Sigmoid colon (tissue), 4 donors: Measurements from ENCODE around the gene SLC25A44.

Experiments used
- POLR2A ChIP-seq, 2 donors: fragments of 450-650 bp; IDR thresholded peaks; one replicate each; pipeline ENCODE4 v1.6.1; 2016; ENCODE audit warnings: antibody characterized with exemption in 2 of 2, mild to moderate bottlenecking in 2 of 2, moderate library complexity in 2 of 2
- POLR2AphosphoS5 ChIP-seq, 4 donors: sonication (generic); formaldehyde crosslinking; IDR thresholded peaks; one replicate each; pipeline ENCODE4 v1.6.1; 2017; ENCODE audit warnings: antibody characterized with exemption in 4 of 4
- TF ChIP-seq, protein P1 (sequence below), 4 experiments: fragments of 450-650 bp in 3 of 4; fragments of 200-600 bp in 1 of 4; IDR thresholded peaks; one replicate each; pipeline ENCODE4 v1.5.1; 2016 to 2019; ENCODE audit warnings: antibody characterized with exemption in 4 of 4, mild to moderate bottlenecking in 3 of 4, moderate library complexity in 2 of 4

- TF ChIP-seq, protein P1, sequence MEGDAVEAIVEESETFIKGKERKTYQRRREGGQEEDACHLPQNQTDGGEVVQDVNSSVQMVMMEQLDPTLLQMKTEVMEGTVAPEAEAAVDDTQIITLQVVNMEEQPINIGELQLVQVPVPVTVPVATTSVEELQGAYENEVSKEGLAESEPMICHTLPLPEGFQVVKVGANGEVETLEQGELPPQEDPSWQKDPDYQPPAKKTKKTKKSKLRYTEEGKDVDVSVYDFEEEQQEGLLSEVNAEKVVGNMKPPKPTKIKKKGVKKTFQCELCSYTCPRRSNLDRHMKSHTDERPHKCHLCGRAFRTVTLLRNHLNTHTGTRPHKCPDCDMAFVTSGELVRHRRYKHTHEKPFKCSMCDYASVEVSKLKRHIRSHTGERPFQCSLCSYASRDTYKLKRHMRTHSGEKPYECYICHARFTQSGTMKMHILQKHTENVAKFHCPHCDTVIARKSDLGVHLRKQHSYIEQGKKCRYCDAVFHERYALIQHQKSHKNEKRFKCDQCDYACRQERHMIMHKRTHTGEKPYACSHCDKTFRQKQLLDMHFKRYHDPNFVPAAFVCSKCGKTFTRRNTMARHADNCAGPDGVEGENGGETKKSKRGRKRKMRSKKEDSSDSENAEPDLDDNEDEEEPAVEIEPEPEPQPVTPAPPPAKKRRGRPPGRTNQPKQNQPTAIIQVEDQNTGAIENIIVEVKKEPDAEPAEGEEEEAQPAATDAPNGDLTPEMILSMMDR (IDR thresholded peaks at IDR 0.05), result no peak
- TF ChIP-seq POLR2AphosphoS5 (IDR thresholded peaks at IDR 0.05) (peak in 1 of 4 donors; percentile 33), POLR2A (IDR thresholded peaks at IDR 0.05) (no peak)
These were observed 51.7 kb downstream of the SLC25A44 start for GRCh38 chr1:156245451-156246232.
